ENCODE results near the gene ANKRD13B.

DNA sequence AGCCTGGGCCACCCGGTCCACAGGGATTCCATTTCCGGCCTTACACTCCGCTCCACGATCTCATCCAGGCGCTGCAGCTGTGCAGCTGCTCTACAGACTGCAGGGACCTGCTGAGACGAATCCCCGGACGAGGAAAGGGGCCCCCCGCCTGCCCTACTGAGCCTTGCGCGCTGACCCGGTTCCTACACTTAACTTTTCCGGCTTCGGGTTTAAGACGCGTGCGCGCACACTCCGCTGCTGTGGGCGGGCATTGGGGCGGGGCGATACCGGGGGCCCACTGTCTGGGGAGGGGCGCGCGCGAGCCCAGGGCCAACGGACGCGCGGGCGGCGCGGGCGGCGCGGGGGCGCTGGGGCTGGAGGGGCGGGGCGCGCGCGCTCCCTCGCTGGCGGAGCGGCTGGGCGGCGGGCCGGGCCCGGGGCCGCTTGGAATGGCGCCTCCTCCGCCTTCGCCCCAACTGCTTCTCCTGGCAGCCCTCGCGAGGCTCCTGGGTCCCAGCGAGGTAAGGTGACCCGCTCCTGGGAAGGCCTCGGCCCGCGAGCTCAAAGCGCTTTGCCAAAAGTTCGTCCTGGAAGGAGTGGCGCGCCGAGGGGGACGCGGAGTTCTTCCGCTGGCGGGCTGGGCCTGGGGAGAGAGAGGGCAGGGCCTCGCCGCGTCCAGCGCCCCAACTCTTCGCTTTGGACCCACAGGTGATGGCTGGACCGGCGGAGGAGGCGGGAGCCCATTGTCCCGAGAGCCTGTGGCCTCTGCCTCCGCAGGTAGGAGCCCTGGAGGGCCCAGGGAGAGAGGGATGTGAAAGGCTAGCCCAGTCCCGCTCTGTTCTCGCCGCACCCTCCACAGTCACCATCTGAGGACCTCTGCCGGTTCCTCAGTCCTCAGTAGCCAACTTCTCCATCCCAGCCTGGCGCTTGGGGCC, 24.3 kb upstream of the ANKRD13B start, which contains the start of gene TP53I13:
- no peak for TF ChIP-seq GATA3 (IDR thresholded peaks at IDR 0.05; ENCODE audit: low read depth, low read length)
- no peak for TF ChIP-seq GATA2 (IDR thresholded peaks at IDR 0.05; ENCODE audit: low read depth, low read length)

Measured in SH-SY5Y (cell line).